Measurements from ENCODE around the gene TNS1. TPM values are rescaled to one million over a fixed set of nuclear protein-coding genes. Genes with fewer than 3 reads are reported as not detected.

TNS1 gene
- total RNA-seq, 1 experiment from 2014 or later: 6.2 TPM

DNA sequence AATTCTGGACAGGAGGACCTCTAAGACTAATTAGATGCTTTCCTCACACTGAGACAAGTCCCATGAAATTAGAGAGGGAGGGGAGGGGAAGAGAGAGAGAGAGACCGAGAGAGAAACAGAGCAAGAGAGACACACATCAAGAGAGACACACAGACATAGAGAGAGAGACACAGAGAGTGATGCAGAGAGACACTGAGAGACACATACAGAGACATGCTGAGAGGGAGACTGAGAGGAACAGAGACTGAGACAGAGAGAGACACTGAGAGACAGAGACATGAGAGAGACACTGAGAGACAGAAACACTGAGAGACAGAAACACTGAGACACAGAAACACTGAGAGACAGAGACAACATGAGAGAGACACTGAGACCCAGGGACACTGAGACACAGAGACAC, 250.8 kb downstream of the TNS1 start:
- Histone ChIP-seq H3K36me3 (ENCODE audit: control insufficient read depth in 1 of 2, insufficient read depth in 2 of 2, low read length in 2 of 2) (no peaks in the 10 kb centered on the region), H3K4me2 (ENCODE audit: low read length) (no peak overlapping the region), H3K9me2 (ENCODE audit: insufficient read depth) (no peaks in the 10 kb centered on the region), H3K27ac (ENCODE audit: low read depth, low read length) (no peak overlapping the region), H3K9ac (ENCODE audit: low read length) (no peak overlapping the region), H2AFZ (ENCODE audit: low read depth, low read length, poor library complexity, severe bottlenecking) (no peak overlapping the region), H3K9me3 (ENCODE audit: control insufficient read depth in 1 of 2, insufficient read depth in 1 of 2, low read depth in 1 of 2, low read length in 2 of 2) (no peaks in the 10 kb centered on the region), H3K27me3 (ENCODE audit: insufficient read depth, low read length) (peaks cover 34% of the 10 kb centered on the region), H3K79me2 (ENCODE audit: insufficient read depth, low read length) (no peaks in the 10 kb centered on the region), H3K4me1 (ENCODE audit: control insufficient read depth in 1 of 2, insufficient read depth in 2 of 2, low read length in 2 of 2) (peaks cover 0 to 9% of the 10 kb centered on the region in 2 experiments; a peak in 1 of 4 replicates), H4K20me1 (ENCODE audit: insufficient read depth) (no peaks in the 10 kb centered on the region), H3K4me3 (replicated peaks in 1 of 2; ENCODE audit: low read depth in 1 of 2, low read length in 2 of 2) (no peak overlapping the region)
- intact Hi-C loops (cut with micrococcal nuclease): no loop called here
- RAD21 ChIA-PET (ENCODE audit: low non-redundant PET in 1 of 2, low total read pairs in 2 of 2, uncharacterized antibody in 2 of 2, unreplicated experiment in 2 of 2): no interaction called here
- no TSS peak for BruUV-seq (replicated peaks)
- no peak for TF ChIP-seq RAD21 (IDR thresholded peaks at IDR 0.05; ENCODE audit: low read depth)
- TF ChIP-seq, protein P1, sequence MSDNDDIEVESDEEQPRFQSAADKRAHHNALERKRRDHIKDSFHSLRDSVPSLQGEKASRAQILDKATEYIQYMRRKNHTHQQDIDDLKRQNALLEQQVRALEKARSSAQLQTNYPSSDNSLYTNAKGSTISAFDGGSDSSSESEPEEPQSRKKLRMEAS (IDR thresholded peaks at IDR 0.05): no peak
- no peak for TF ChIP-seq TCF7L2 (IDR thresholded peaks at IDR 0.05; ENCODE audit: borderline replicate concordance, extremely low read depth, insufficient read depth, insufficient read length)
- TF ChIP-seq YY1 (IDR thresholded peaks at IDR 0.05; ENCODE audit: extremely low read depth, insufficient replicate concordance, low read depth, low read length): no peak
- TF ChIP-seq SP1 (IDR thresholded peaks at IDR 0.05; ENCODE audit: low read depth): no peak
- no peak for TF ChIP-seq REST (IDR thresholded peaks at IDR 0.05; ENCODE audit: low read depth)
- TF ChIP-seq POLR2AphosphoS5 (IDR thresholded peaks at IDR 0.05; ENCODE audit: low read depth, low read length): no peak
- TF ChIP-seq JUND (IDR thresholded peaks at IDR 0.05): no peak
- no peak for TF ChIP-seq SRF (IDR thresholded peaks at IDR 0.05; ENCODE audit: low read depth)
- TF ChIP-seq EGR1 (IDR thresholded peaks at IDR 0.05; ENCODE audit: low read depth): no peak
- no peak for TF ChIP-seq CTCF (IDR thresholded peaks at IDR 0.05 in 2 of 3, conservative IDR thresholded peaks at IDR 0.05 in 1 of 3; ENCODE audit: borderline replicate concordance in 1 of 3, insufficient read depth in 1 of 3, low read depth in 2 of 3, low read length in 2 of 3)
- TF ChIP-seq CEBPB (IDR thresholded peaks at IDR 0.05; ENCODE audit: low read depth): no peak
- TF ChIP-seq EZH2phosphoT487 (IDR thresholded peaks at IDR 0.05; ENCODE audit: borderline replicate concordance): no peak
- DNase-seq (ENCODE audit: low read depth, low spot score) (no peak), ATAC-seq (no peak)
- CTCF ChIA-PET: interaction anchor here (0.8 kb wide), 1 partner anchor 101 kb away, joined by 4 read pairs; no protein-coding TSS in a partner anchor
- POLR2A ChIA-PET: no interaction called here

Measured in HCT116 (cell line).